NCI-H2227 (cell line): Measurements from ENCODE around the gene OGFR.

Source experiments
- DNase-seq: peaks from one replicate; lab custom pipeline; 2025; ENCODE audit not compliant: unreplicated experiment; lab: John Stamatoyannopoulos, UW

OGFR gene

DNA sequence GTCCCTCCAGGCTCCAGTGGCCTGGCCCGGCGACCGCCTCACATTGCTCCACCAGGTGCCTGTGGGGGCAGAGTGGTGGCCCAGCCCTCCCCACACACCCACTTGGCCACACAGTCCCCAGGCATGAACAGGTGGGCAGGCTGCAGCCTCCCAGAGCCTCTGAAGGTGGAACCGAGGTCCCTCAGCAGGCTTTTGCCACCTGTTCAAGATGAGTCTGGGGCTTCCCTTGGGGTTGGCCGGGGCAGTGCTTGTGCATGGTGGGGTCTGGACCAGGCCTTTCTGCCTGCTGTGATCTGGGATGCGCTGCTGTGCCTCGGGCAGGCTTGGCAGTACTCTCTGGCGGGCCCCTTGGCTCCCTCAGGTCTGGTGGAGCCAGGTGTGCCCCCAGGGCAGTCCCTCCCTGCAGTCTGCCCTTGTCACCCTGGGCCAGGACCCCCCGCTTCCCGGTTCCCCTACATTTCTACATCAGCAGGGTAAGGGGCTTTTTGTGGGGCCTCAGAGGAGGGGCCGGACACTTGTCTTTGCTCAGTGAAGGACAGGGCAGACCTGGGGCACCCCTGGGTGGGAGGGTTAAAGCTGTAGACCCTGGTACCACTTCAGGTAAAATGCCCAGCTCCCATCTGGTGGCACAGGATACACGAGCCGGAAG lies 9.5 kb downstream of the OGFR start:
- DNase-seq = no peak

GRCh38 chr20:62814709-62815065 lies 10.1 kb downstream of the OGFR start:
- DNase-seq = no peak

- no peak for DNase-seq
These were observed 10.7 kb downstream of the OGFR start for GRCh38 chr20:62815066-62815991.

- DNase-seq = peak; percentile 79
These were observed 11.6 kb downstream of the OGFR start for GRCh38 chr20:62816031-62816883.

DNA sequence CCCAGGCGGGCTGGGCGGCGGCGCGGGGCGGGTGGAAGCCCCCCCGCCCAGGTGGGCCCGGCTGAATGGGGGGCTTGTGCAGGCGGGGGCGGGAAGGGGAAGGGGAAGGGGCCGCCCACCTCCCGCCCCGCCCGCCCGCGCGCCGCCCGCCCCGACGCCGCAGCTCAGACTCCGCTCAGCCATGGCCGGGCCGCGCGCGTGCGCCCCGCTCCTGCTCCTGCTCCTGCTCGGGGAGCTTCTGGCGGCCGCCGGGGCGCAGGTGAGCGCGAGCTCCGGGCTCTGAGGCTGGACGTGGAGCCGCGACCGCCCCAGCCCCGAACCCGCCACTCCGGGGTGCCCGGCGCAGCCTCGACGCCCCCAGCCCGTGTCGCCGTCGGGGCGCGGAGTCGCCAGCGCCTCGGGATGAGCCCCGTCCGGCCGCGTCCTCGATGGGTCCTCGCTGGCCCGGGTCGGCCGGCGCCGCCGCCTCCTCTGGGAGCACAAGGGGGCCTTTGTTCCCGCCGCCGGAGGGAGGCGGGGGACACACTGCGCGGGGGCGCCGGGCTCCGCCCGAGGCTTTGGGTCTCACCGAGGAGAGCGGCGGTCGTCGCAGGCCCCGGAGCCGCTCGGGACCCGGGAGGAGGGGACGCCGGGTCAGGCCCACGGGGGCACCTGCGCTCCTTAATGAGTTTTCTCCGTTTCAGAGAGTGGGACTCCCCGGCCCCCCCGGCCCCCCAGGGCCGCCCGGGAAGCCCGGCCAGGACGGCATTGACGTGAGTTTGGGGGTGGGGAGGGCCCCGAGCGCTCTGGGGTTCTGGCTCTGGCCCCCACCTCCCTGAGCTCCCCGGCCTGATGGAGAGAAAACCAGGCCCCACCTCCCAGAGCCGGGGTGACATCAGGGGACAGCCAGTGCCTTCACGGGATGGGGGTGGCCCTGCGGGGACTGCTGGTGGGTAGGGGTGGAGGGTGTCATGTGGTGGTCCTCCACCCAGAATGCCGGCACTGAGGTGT lies 12.5 kb downstream of the OGFR start, which contains the start of gene COL9A3:
TSS of gene COL9A3 (plus strand) at position 167 of the 990 bp plus-strand sequence. CDS start at position 182, 15 bp downstream.
- peak; percentile 79 for DNase-seq

GRCh38 chr20:62817975-62818591 lies 13.4 kb downstream of the OGFR start:
- DNase-seq = no peak

DNA sequence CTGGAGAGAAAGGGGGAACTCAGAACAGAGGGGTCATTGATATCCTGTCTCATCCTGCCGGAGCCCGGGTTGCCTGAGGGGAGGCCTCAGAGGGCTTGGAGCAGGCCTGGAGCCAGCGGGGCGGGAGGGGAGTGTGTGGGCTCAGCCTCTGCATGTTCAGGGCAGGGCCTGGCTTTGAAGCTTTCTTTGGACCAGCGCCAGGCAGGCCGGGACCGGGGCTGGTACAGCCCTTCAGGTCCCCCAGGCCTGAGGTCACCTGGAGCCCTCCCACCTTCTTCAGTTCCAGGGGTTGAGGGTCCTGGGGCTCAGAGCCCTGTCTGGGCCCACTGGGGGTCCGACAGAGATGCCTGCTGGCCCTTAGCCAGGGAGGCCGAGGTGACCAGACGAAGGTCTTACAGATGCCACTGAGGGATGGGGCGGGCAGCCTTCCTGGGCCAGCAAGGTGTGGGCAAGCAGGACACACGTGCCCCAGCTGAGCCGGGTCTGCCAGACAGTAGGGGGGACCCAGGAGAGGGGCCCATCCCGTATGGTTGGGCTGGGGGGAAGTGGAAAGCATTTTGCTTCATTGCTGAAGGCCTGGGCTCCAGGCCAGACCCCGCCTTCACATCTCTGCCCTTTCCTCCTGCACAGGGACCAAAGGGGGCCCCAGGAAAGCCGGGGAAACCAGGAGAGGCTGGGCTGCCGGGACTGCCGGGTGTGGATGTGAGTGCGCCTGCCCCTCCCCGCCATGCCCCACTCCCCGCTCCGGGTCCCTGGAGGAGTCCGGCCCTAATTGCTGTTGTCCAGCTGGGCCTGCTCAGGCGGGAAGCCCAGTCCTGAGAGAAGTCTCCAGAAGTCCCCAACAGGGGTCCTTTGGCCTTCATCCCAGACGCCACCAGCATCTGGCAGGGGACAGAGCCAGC lies 14.2 kb downstream of the OGFR start:
- peak; percentile 27 for DNase-seq

DNA sequence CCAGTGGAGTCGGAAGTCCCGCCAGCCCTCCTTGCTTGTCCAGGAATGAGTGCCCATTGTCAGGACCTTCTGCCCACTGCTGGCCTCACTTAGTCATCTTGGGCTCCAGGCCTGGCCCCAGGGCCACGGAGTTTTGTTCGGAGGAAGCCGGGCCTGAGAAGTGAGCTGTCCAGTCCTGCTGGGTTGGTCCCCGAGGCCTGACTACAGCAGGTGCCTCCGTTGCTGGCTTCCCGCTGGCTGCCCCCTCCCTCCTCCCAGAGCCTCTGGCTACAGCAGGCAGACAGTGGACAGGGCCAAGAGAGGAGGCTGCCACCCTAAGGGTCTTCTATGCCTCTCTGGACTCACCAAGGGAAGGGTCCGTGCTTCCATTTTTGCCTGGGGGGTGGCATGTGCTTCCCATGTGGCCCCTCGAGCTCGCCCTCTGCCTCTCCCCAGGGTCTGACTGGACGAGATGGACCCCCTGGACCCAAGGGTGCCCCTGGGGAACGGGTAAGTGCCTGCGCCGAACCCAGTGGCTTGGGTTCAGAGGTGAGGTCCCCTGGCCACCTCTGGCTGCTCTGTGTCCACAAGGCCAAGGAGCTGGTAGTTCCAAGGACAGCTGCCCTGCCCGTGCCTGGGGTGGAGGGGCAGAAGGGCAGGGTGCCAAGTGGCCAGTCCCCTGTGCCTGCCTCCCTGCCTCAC lies 15.0 kb downstream of the OGFR start:
- DNase-seq = no peak

DNA sequence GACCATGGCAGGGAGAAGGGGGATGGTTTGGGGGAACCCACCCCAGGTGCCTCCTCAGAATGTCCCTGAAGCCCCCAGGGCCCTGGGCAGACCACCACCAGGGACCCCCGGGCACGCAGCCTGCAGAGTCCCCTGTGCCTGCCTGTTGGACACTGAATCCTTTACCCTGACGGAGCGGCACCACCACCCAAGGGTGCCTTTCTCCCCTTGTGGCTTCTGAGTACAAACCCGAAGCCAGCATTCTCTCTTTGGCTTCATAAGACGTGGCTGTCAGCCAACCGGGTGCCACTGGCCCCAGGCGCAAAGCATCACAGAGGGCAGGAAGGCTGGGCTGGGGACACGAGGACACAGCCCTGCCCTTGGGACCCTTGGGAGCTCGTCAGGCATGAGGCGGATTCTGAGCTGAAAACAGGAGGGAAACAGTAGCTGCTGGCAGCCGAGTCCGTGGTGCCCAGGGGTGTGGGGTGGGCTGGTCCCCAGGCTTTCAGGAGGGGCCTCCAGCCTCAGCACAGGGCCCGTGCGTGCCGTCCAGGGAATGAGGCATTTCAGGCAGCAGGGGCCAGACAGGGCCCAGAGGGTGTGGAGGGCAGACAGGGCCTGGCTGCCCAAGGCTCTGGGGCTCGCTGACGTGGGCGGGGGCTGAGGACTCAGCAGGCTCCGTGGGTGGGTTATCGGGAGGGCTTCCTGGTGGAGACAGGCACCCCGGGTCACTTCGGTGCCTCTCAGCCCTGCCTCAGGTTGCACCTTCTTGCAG lies 15.8 kb downstream of the OGFR start:
- DNase-seq = no peak

GRCh38 chr20:62820962-62821725 lies 16.5 kb downstream of the OGFR start:
- no peak for DNase-seq

DNA sequence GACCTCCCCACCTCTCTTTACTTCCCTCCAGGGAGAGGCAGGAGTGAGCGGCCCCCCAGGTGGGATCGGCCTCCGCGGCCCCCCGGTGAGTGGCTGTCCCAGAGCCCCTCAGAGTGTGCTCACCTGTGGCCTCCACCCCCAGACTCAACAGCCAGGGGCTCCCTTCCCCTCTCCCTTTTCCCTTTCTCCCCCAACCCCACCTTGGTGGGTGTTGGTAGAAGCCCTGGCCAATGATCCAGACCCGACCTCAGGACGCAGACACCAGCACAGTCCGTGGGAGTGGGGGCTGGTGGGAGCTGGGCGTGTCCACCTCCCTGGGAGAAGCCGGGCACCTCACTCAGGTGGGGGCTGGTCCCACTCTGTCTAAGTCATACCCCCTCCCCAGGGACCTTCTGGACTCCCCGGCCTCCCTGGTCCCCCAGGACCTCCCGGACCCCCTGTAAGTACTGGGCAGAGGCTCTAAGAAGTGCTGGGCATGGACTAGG lies 17.1 kb downstream of the OGFR start:
- DNase-seq = no peak

DNA sequence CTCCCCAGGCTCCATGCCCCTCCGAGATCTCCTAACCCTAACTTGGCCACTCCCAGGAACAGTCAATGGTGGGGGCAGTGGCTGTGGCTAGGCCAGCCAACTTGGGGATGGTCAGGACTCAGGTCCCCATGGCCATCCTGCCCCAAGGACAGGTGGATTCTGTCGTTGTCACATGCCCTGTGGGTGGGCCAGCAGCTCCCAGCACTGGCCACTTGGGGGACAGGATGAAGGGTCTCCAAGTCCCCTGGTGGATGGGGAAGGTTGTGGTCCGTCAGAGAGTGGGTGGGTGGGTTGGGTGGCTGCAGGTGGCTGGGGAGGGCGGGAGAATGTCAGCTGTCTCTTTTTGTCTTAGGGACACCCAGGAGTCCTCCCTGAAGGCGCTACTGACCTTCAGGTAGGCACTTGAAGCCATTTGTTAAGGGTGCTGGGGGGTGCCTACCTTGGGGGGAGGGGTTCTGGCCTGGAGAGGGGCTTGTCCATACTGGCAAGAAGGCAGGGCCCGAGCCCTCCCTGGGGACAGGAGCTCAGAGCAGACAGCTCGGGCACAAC lies 17.7 kb downstream of the OGFR start:
- DNase-seq = no peak

GRCh38 chr20:62822788-62823651 lies 18.4 kb downstream of the OGFR start:
- peak; percentile 59 for DNase-seq

GRCh38 chr20:62823688-62824475 lies 19.2 kb downstream of the OGFR start:
- no peak for DNase-seq
